HCEC 1CT (cell line): ENCODE measurements around the gene RLBP1.

Experiments used
- DNase-seq: peaks from one replicate; pipeline ENCODE4 v3.0.0-alpha.2; 2017

Gene RLBP1

GRCh38 chr15:89205991-89206585 is 15.3 kb downstream of the RLBP1 start:
- DNase-seq = no peak

DNA sequence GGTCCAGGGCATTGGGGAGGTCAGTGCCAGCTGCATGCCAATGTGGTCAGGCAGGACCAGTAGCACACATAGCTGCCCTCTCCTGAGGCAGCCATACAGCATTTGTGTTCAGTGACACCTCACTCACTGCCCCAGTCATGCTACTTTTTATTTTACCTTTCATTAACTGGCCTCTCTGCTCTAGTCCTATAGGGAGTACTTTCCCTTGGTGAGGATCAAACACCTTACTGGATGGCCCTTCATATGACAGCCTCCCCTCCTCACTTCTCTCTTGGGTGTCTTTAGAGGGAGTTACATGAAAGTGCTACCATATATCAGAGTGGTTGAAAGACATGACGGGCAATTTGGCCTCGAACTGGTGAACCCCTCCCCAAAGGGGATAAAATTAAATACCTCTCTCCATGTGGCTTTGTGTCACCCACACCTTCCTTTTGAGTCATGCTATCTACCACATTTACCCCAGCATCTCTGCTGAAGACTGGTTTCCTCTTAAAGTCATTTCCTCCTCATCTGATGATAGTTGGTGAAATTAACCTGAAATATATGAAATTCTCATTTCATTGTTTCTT is 17.6 kb downstream of the RLBP1 start:
- DNase-seq = no peak

GRCh38 chr15:89201465-89202005 is 19.8 kb downstream of the RLBP1 start:
- DNase-seq = no peak

DNA sequence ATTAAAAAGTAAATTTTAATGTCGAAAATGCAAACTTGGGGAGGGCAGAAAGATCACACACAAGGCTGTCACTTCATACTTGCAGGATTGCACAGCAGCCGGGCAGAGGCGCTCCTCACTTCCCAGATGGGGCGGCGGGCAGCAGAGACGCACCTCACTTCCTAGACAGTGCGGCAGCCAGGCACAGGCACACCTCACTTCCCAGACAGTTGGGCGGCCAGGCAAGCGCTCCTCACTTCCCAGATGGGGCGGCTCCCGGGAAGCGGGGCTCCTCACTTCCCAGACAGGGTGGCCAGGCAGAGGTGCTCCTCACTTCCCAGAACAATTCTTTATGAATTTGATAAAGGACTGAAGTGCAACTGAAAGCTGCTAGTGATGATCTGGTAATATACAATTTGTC is 21.2 kb downstream of the RLBP1 start:
- DNase-seq = no peak

GRCh38 chr15:89199746-89200145 is 21.6 kb downstream of the RLBP1 start:
- no peak for DNase-seq

GRCh38 chr15:89198934-89199333 is 22.4 kb downstream of the RLBP1 start:
- DNase-seq = no peak

DNA sequence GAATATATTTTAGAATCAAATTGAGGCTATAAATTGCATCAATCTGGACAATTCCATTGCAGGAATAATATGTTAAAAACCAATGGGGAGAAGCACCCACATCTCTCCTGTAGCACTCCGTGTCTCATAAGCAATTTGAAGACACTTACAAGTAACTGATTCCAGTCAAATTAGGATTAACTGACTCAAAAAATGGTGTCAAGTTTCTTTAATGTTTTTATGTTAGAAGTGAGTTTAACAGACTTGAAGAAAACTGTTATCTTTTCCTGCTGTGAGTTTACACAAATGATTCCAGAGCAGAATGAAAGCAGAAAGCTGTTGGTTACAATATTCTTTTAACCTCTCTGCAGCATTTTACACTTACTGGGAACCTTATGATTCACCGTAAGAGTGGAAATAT is 23.2 kb downstream of the RLBP1 start:
- DNase-seq = no peak

GRCh38 chr15:89197503-89197971 is 23.8 kb downstream of the RLBP1 start:
- no peak for DNase-seq

- no peak for DNase-seq
These were observed 24.4 kb downstream of the RLBP1 start for GRCh38 chr15:89196994-89197393.

GRCh38 chr15:89196241-89196640 is 25.1 kb downstream of the RLBP1 start:
- DNase-seq = no peak

GRCh38 chr15:89195836-89196235 is 25.5 kb downstream of the RLBP1 start:
- no peak for DNase-seq

DNA sequence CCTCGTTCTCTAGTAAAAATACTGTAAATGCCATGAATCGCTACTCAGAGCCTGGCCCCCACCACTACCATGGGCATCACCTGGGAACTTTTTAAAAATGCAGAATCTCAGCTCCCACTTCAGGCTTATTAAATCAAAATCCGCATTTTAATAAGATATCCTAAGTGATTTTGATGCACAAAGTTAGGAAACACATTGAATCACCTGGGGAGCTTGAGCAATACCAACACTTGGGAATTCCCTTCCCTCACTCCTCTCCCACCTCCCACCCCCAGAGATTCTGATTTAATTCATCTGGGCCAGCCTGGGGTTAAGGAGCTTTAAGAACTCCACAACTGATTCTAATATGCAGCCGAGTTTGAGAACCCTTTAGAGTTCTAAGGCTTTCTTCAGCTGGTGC is 26.8 kb downstream of the RLBP1 start:
- DNase-seq = no peak

GRCh38 chr15:89192766-89193165 is 28.6 kb downstream of the RLBP1 start:
- no peak for DNase-seq

DNA sequence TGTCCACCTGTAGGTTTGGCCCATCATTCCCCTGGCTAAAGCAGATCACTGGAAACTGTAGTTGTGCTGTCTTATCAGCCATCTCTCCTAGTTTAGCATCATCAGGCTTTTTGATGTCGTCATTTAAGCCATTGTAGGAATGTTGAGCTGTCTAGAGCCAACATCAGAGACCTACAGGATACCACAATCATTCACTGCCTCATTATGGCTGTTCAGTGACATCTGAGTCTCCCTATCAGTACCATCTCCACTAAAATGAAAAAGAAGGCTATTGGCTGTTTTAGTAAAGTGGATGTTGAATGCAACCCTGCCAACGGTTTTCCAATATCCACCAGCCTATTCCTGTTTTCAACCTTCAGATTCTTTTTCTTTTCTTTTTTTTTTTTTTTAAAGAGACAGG is 29.2 kb downstream of the RLBP1 start:
- DNase-seq = no peak

- no peak for DNase-seq
These were observed 33.3 kb downstream of the RLBP1 start for GRCh38 chr15:89187986-89188514.

DNA sequence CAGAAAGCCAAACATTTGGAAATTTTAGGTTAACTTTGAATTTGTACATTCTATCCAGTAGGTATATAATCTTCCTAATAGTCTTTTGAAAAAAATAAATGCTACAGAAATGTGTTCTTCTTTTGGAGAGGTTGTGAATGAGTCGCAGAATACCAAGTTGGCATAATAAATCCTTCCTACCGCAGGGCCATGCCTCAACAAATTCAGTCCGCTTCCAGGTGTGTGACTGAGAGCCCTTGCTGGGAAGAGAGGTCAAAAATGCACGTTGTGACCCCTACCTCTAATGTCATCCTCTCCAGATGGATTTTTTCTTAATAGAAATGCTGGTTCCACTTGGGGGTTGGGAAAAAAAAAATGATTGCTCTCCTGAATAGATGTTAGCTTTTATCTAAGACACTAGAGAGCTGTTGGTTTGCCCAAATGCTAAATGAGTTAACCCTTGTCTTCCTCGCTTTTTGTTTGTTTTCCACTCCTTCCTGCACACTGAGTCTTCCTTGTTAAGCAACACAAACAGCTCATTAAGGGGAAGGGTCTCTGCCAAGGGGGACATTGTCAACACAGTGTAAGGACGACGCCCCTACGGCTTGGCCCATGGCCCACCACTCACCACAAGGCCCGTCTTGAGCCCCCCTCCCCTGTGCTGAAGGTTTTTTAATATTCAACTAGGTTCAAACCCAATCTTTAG is 33.9 kb downstream of the RLBP1 start:
- DNase-seq = no peak

GRCh38 chr15:89186803-89187202 is 34.6 kb downstream of the RLBP1 start:
- no peak for DNase-seq

- DNase-seq = no peak
These were observed 36.4 kb downstream of the RLBP1 start for GRCh38 chr15:89184886-89185526.

- DNase-seq = no peak
These were observed 37.0 kb downstream of the RLBP1 start for GRCh38 chr15:89184357-89184756.

- no peak for DNase-seq
These were observed 41.2 kb downstream of the RLBP1 start for GRCh38 chr15:89179966-89180875.

DNA sequence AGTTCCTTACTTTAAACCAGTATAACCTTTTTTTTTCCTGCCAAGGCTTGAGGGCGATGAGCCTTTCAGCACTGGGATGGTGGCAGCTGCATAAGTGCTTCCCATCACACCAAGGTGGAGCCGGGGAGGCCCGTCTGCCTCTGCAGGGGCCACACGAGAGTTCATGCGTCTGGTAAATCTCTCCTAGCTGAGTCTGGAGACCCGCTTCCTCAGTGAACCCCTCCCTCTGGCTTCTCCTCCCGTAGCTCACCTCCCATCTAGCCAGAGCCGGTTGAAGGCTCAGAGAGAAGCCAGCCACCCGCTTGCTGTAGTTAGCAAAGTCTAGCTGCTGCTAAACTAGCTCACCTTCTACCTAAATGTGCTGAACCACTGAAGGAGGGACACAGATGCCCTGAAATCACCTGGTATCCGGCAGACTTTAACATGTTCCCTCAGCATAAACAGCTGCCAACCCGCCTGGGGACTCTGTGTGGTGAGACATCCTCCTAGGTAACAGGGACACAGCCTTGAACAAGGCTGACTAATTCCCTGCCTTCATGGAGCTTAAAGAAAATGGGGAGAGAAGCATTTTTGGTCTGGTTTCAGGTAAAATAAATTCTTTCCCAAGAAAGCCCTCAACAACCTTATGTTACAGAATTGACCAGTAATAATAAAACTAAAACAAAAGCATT is 42.9 kb downstream of the RLBP1 start:
- no peak for DNase-seq
